NB4 (cell line): Measurements from ENCODE around the gene REPS1.

Experiments used
- MYC ChIP-seq: IDR thresholded peaks from 2 replicates; pipeline ENCODE4 v1.6.1; 2011; ENCODE audit warnings: low read depth, low read length
- TF ChIP-seq, protein P1 (sequence below): IDR thresholded peaks from one replicate; pipeline ENCODE4 v1.5.1; 2012; ENCODE audit warnings: low read depth, low read length

DNA sequence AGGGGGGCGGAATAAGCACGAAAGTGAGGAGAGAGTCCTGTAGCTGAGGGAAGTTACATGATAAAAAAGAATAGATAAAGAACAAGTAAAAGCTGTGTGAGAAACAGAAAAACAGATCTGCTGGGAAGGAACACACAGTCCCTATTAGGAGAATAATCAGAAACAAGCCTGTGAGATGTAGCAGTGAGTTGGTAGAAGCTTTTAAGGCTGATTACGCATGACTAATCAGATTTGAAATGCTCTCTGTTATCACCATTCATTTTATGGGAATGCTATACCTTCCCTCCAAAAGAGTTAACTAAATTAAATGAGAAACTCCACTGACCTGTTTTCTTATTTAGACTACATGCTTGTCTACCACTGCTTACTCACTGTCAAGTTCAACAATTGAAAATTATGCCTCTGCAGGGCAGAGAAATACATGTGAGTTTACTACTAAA is 15.8 kb downstream of the REPS1 start:
- TF ChIP-seq, protein P1, sequence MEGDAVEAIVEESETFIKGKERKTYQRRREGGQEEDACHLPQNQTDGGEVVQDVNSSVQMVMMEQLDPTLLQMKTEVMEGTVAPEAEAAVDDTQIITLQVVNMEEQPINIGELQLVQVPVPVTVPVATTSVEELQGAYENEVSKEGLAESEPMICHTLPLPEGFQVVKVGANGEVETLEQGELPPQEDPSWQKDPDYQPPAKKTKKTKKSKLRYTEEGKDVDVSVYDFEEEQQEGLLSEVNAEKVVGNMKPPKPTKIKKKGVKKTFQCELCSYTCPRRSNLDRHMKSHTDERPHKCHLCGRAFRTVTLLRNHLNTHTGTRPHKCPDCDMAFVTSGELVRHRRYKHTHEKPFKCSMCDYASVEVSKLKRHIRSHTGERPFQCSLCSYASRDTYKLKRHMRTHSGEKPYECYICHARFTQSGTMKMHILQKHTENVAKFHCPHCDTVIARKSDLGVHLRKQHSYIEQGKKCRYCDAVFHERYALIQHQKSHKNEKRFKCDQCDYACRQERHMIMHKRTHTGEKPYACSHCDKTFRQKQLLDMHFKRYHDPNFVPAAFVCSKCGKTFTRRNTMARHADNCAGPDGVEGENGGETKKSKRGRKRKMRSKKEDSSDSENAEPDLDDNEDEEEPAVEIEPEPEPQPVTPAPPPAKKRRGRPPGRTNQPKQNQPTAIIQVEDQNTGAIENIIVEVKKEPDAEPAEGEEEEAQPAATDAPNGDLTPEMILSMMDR, result no peak
- no peak for TF ChIP-seq MYC
